ENCODE data around the gene TMEM129. TPM values are rescaled to one million over a fixed set of nuclear protein-coding genes. Genes with fewer than 3 reads are reported as not detected.

TMEM129 gene
- total and polyA plus RNA-seq, 10 of the 15 experiments (the other 5 are each of a cell fraction or from before 2014, with no cell fraction given) = 0.19 to 24.9 (median 13.2) TPM

- Histone ChIP-seq H3K9ac (ENCODE audit: control insufficient read depth, insufficient read depth, low read length) (no peak overlapping the region), H3K9me3 (replicated peaks; ENCODE audit: control insufficient read depth, insufficient read depth, low read length) (no peaks in the 10 kb centered on the region), H3K27ac (ENCODE audit: control insufficient read depth, insufficient read depth) (no peak overlapping the region), H3K4me3 (no peak overlapping the region), H4K20me1 (ENCODE audit: control insufficient read depth, insufficient read depth) (no peaks in the 10 kb centered on the region), H3K4me2 (ENCODE audit: control insufficient read depth, insufficient read depth) (no peak overlapping the region), H3K4me1 (ENCODE audit: control insufficient read depth, insufficient read depth, low read length) (no peaks in the 10 kb centered on the region), H3K36me3 (ENCODE audit: control insufficient read depth in 2 of 2, insufficient read depth in 2 of 2, low read length in 1 of 2) (peaks cover 28 to 34% of the 10 kb centered on the region in 2 experiments), H3K27me3 (replicated peaks in 1 of 2; ENCODE audit: control insufficient read depth in 2 of 2, insufficient read depth in 2 of 2, low read length in 1 of 2) (no peaks in the 10 kb centered on the region), H2AFZ (ENCODE audit: control insufficient read depth, low read depth, low read length) (no peak overlapping the region), H3K79me2 (ENCODE audit: control insufficient read depth, insufficient read depth, low read length) (no peaks in the 10 kb centered on the region)
- ChIA-PET RAD21 (ENCODE audit: unreplicated experiment) (interaction anchor here (1.1 to 4.1 kb wide), 4 partner anchors 11 to 318 kb away, joined by 3 to 77 read pairs (median 4); no protein-coding TSS in a partner anchor), SMC1A (ENCODE audit: uncharacterized antibody, unreplicated experiment) (interaction anchor here (0.6 to 8.0 kb wide), 3 partner anchors 11 to 31 kb away, joined by 3 to 132 read pairs (median 34); partner anchors contain the start of genes TACC3 and TMEM129), CTCF (interaction anchor here (0.7 to 8.3 kb wide), 4 partner anchors 16 to 181 kb away, joined by 3 to 317 read pairs (median 132); partner anchors contain the start of genes SLBP, TACC3 and TMEM129), POLR2A (interaction anchor here (0.6 to 1.3 kb wide), 2 partner anchors 16 to 21 kb away, joined by 4 to 5 read pairs; partner anchors contain the start of gene SLBP)
- no peak for FAIRE-seq
- in situ Hi-C loops (cut with MboI) (loop anchor here (5.0 kb wide), 1 partner anchor 35 kb away; no protein-coding TSS in a partner anchor), intact Hi-C loops (cut with micrococcal nuclease; ENCODE audit: unreplicated experiment) (no loop called here)
- over 99% methylated on average over 9 of the region's 9 CpGs for WGBS (ENCODE audit: insufficient coverage, insufficient replicate concordance, low lambda C conversion rate, missing lambda C conversion rate)
- no peak for ATAC-seq
- TF ChIP-seq TCF3 (IDR thresholded peaks at IDR 0.05; ENCODE audit: borderline replicate concordance, insufficient read depth, low read depth, low read length) = no peak
- 0 out of 2 replicates have a peak, but pooled peaks have one; percentile 59 for TF ChIP-seq POLR2AphosphoS5 (IDR thresholded peaks at IDR 0.05; ENCODE audit: low read length)
- no peak for TF ChIP-seq RELA (IDR thresholded peaks at IDR 0.05; ENCODE audit: borderline replicate concordance, partially characterized antibody)
- TF ChIP-seq POLR2A (IDR thresholded peaks at IDR 0.05; ENCODE audit: low read depth, low read length) = peak; percentile 49
- DNase-seq (ENCODE audit: low read depth, low spot score) = no peak
- no TSS peak for BruUV-seq (replicated peaks)
Measured at GRCh38 chr4:1691737-1692373, 29.3 kb downstream of the TMEM129 start.

- no TSS peak for BruUV-seq (replicated peaks)
- in situ Hi-C loops (cut with MboI) (loop anchor here (5.0 kb wide), 1 partner anchor 37 kb away; no protein-coding TSS in a partner anchor), intact Hi-C loops (cut with micrococcal nuclease; ENCODE audit: unreplicated experiment) (no loop called here)
- Histone ChIP-seq H2AFZ (ENCODE audit: control insufficient read depth, low read depth, low read length) (no peak overlapping the region), H3K36me3 (ENCODE audit: control insufficient read depth in 2 of 2, insufficient read depth in 2 of 2, low read length in 1 of 2) (peaks cover 23 to 25% of the 10 kb centered on the region in 2 experiments; a peak in 3 of 4 replicates), H3K4me1 (ENCODE audit: control insufficient read depth, insufficient read depth, low read length) (no peaks in the 10 kb centered on the region), H3K27me3 (replicated peaks in 1 of 2; ENCODE audit: control insufficient read depth in 2 of 2, insufficient read depth in 2 of 2, low read length in 1 of 2) (no peaks in the 10 kb centered on the region), H3K79me2 (ENCODE audit: control insufficient read depth, insufficient read depth, low read length) (no peaks in the 10 kb centered on the region), H4K20me1 (ENCODE audit: control insufficient read depth, insufficient read depth) (no peaks in the 10 kb centered on the region), H3K9me3 (replicated peaks; ENCODE audit: control insufficient read depth, insufficient read depth, low read length) (no peaks in the 10 kb centered on the region), H3K4me3 (no peak overlapping the region), H3K27ac (ENCODE audit: control insufficient read depth, insufficient read depth) (no peak overlapping the region), H3K4me2 (ENCODE audit: control insufficient read depth, insufficient read depth) (no peak overlapping the region), H3K9ac (ENCODE audit: control insufficient read depth, insufficient read depth, low read length) (no peak overlapping the region)
- 100% methylated on average over 3 of the region's 3 CpGs for WGBS (ENCODE audit: insufficient coverage, insufficient replicate concordance, low lambda C conversion rate, missing lambda C conversion rate)
- RAD21 ChIA-PET (ENCODE audit: unreplicated experiment) = interaction anchor here (1.3 kb wide), 1 partner anchor 18 kb away, joined by 5 read pairs; no protein-coding TSS in a partner anchor
- SMC1A ChIA-PET (ENCODE audit: uncharacterized antibody, unreplicated experiment) = interaction anchor here (4.3 to 8.0 kb wide), 2 partner anchors 18 to 32 kb away, joined by 34 to 132 read pairs; partner anchors contain the start of genes TACC3 and TMEM129
- CTCF ChIA-PET = interaction anchor here (1.5 to 8.3 kb wide), 2 partner anchors 17 to 119 kb away, joined by 4 to 258 read pairs; partner anchors contain the start of gene SLBP
- DNase-seq (ENCODE audit: low read depth, low spot score) (no peak), FAIRE-seq (no peak), ATAC-seq (no peak)
- POLR2A ChIA-PET = interaction anchor here (1.3 kb wide), 1 partner anchor 22 kb away, joined by 4 read pairs; the partner anchor contains the start of gene SLBP
- TF ChIP-seq POLR2A (IDR thresholded peaks at IDR 0.05; ENCODE audit: low read depth, low read length) (peak; percentile 58), YY1 (IDR thresholded peaks at IDR 0.05; ENCODE audit: low read depth, low read length) (no peak)
Measured at GRCh38 chr4:1690698-1691097, 30.4 kb downstream of the TMEM129 start.

Data from GM12878 (cell line).